HG02852 (cell line): Measurements from ENCODE around the gene USP34.
A peak's percentile ranks its signal among the peaks of the same experiment; 100 is the strongest.
"Not testable (repeated sequence)": the region's sequence is repeated elsewhere in the genome, so short reads cannot be mapped to it uniquely, and the experiment has no call there.

Source experiments
- ATAC-seq: cut with Tn5 transposase; IDR thresholded peaks from one replicate; pipeline ENCODE4 v1.9.1; 2021; ENCODE audit warnings: mild to moderate bottlenecking, moderate library complexity; ENCODE audit not compliant: unreplicated experiment

USP34 gene

GRCh38 chr2:61426267-61426897 lies 44.5 kb downstream of the USP34 start:
- ATAC-seq, result peak; percentile 68

- ATAC-seq, result no peak
Observed at GRCh38 chr2:61425605-61426155, 45.2 kb downstream of the USP34 start.

- ATAC-seq, result no peak
Observed at GRCh38 chr2:61423714-61424113, 47.2 kb downstream of the USP34 start.

GRCh38 chr2:61421611-61422010 lies 49.3 kb downstream of the USP34 start:
- ATAC-seq, result no peak

GRCh38 chr2:61420991-61421544 lies 49.8 kb downstream of the USP34 start:
- ATAC-seq, result no peak

GRCh38 chr2:61419570-61419969 lies 51.3 kb downstream of the USP34 start:
- no peak for ATAC-seq

GRCh38 chr2:61419129-61419528 lies 51.8 kb downstream of the USP34 start:
- ATAC-seq, result peak; percentile 48

GRCh38 chr2:61416871-61417645 lies 53.8 kb downstream of the USP34 start:
- ATAC-seq, result no peak

- ATAC-seq, result no peak
Observed at GRCh38 chr2:61415265-61415664, 55.6 kb downstream of the USP34 start.

GRCh38 chr2:61414674-61415073 lies 56.2 kb downstream of the USP34 start:
- no peak for ATAC-seq

GRCh38 chr2:61411109-61411508 lies 59.8 kb downstream of the USP34 start:
- no peak for ATAC-seq

- no peak for ATAC-seq
Observed at GRCh38 chr2:61410185-61410584, 60.7 kb downstream of the USP34 start.

- ATAC-seq, result no peak
Observed at GRCh38 chr2:61405813-61406212, 65.1 kb downstream of the USP34 start.

- no peak for ATAC-seq
Observed at GRCh38 chr2:61404438-61404837, 66.4 kb downstream of the USP34 start.

GRCh38 chr2:61398413-61398812 lies 72.5 kb downstream of the USP34 start:
- ATAC-seq, result no peak

GRCh38 chr2:61396005-61396404 lies 74.9 kb downstream of the USP34 start:
- no peak for ATAC-seq

GRCh38 chr2:61387588-61387987 lies 83.3 kb downstream of the USP34 start:
- not testable (repeated sequence) for ATAC-seq

- not testable (repeated sequence) for ATAC-seq
Observed at GRCh38 chr2:61380882-61381197, 90.0 kb downstream of the USP34 start.

GRCh38 chr2:61380056-61380881 lies 90.6 kb downstream of the USP34 start:
- ATAC-seq, result no peak

- no peak for ATAC-seq
Observed at GRCh38 chr2:61379521-61379920, 91.4 kb downstream of the USP34 start.

- no peak for ATAC-seq
Observed at GRCh38 chr2:61378281-61378680, 92.6 kb downstream of the USP34 start.
